GM21360 (cell line): ENCODE results near the gene GLYATL3.

Source experiments
- ATAC-seq: cut with Tn5 transposase; IDR thresholded peaks from one replicate; pipeline ENCODE4 v1.9.1; 2021; ENCODE audit warnings: mild to moderate bottlenecking, moderate library complexity; ENCODE audit not compliant: unreplicated experiment

Gene GLYATL3

DNA sequence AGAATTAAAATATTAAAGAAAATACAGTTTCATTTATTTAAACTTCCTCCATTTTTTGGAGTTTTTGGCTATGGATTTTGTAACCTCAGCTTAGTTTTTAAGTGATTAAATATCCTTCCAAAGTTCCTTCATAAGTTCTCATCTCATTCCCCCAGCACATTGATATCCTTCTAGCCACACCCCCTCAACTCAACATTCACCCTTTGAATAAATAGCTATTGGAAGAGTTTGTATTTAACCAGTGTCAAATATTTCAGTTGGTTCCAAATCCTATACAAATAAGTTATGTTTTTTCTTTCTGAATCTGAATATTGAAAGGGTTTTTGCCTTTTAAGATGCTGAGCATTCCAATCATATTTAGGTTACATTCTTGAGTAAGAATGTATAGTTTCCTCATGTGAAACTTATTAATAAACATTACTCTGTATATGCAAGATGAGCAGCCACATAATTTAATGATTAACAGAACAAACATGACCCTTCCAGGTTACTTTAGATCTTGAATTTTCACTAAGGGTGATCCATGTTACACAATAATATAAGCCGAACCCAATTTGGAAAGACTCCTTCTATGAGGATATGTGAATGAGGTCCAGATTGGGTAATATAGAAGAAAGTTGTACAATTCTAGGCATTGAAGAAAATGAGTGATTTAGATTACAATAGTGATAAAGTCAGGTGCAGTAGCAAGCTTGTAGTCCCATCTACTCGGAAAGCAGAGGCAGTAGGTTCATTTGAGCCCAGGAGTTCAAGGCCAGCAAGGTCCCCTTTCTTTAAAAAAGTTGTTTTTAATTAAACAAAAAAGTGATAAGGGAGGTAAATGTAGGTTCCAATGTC is 13.6 kb downstream of the GLYATL3 start:
- ATAC-seq, result no peak

DNA sequence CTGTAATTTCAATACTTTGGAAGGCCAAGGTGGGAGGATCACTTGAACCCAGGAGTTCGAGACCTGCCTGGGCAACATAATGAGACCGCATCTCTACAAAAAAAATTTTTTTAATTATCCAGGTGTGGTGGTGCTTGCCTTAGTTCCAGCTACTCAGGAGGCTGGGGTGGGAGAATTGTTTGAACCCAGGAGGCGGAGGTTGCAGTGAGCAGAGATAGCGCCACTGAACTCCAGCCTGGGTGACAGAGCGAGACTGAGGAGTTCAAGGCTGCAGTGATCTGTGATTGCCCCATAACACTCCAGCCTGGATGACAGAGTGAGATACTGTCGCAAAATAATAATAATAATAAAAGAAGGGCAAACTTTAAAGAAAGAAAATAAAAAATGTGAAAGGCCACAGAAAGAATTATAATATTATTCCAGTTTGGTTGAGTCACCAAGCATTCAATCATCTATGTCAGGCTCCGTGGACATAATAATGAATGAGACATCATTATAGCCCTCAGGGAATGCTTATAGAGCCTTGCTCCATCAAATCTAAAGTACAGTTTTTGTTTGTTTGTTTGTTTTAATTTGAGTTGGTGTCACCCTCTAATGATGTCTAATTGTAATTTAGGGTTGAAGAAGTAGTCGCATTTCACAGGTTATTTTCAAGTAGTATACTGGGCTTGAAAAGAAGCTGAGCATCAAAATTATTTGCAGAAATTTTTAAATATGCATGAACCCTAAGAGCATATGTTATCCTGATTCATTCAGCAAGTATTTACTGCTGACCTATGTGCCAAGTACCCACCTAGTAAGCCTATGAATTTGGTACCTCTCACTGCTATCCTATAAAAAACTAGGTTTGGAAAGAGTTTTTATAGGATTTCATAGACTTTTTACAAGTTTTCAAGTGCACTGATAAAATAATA is 15.1 kb downstream of the GLYATL3 start:
- ATAC-seq, result no peak

DNA sequence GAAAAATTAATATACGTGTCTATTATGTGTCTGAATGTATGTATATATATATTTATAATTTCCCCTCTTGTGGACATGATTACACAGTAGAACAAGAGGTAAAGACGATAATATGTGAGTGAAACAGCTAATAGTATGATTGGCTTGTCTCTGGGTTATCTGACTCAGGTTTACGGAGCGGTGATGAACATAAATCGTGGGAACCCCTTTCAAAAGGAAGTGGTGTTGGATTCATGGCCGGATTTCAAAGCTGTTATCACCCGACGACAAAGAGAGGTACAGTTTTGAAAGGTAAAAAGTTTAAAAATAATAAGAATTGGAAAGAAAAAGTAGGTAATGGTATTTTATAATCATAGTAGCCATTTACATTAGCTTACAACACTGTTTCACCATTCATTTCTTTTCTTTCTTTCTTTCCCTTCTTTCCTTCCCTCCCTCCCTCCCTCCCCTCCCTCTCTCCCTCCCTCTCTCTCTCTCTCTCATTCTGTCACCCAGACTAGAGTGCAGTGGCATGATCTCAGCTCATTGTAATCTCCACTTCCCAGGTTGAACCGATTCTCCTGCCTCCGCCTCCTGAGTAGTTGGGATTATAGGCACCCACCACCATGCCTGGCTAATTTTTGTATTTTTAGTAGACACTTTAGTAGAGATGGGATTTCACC is 15.9 kb downstream of the GLYATL3 start:
- no peak for ATAC-seq

DNA sequence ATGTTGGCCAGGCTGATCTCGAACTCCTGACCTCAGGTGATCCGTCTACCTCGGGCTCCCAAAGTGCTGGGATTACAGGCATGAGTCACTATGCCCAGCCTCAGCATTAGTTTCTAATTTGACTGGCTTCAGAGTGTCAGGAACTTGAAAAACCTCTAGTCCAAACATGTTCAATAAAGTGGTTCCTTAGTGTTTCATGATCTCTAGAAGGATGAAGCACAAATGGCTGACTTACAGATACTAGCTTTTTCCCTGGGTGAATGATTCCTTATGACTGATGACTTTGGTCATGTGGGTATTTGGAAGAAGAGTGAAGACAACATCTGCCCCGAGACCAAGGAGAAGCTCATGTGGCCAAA is 16.4 kb downstream of the GLYATL3 start:
- ATAC-seq, result no peak

DNA sequence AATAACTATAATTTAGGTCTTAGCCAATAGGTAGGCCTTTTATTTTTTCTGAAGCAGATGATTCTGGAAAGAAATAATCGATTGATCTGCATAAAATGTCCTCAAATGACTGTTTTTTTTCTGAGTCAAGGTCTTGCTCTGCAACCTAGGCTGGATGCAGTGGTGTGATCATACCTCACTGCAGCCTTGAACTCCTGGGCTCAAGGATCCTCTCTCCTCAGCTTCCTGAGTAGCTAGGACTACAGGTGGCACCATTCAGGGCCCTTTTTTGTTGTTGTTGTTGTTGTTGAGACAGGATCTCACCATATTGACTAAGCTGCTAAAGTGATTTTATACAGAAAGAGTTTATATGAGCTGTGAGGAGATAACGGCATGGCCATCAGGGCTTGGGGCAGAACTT is 18.2 kb downstream of the GLYATL3 start:
- no peak for ATAC-seq

DNA sequence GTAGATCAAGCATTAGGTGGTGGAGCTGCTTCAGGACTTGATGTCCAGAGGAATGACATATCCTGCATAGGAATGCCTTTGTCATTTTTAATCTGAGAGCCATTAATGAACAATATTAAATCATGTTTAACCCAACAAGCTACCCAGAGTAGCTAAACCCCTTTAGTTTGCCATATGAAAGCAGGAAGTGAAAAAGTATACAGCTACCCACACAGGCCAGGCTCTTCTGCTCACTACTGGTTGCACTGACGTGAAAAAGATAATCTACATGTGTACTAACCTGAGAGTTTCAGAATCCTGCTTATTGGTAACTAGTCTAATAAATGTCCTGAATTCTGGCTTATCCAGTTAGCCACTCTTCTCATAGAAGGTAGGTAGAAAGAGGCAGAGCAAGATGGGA is 19.9 kb downstream of the GLYATL3 start:
- ATAC-seq, result peak; percentile 94

DNA sequence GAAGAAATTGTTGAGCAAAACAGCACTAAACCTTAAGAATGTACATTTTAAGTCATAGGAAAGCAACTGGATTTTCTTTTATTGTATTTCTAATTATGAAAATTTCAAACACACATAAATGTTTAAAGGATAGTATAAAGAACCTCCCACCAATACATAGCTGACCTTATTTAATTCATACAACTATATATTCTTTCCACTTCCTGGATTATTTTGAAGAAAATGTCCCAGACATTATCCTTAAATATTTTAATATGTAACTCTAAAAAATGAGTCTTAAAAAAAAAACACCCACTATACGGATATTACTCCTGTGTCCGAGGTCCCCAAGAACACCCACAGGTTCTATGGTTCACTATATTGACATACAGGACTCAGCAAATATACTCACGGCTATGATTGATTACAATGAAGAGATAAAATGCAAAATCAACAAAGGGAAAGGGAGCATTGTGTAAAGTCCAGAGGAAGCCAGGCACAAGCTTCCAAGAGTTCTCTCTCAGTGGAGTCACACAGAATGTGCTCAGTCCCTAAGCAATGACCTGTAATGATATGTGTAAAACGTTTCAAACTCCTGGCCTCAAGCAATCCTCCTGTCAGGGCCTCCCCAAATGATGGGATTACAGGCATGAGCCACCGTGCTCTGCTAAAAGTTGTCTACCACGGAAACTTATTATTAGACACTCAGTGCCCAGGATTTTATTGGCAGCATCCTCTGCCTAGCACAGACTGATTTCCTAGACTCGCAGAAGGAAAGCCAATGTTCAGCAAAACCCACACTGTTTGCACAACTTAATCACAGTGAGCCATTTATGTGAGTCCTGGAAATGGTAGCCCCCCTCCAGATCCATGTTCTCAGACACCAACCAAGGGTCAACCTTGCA is 23.2 kb downstream of the GLYATL3 start:
- no peak for ATAC-seq

DNA sequence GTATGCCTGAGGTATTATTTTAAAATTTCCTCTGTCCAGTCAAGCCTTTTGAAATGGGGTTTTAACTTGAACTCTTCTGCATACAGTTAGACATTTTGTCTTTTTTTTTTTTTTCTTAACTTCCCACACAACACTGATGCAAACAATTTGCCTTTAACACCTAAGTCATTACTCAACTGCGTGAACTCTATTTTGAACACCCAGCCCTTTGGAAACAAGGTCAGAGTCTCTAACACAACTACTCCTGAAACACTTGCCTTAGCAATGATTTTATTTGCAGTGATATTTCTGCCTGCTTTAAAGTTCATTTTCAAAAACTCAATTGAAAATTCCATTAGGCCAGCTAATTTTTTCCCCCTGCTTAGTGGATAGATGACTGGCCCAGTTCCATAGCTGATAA is 24.2 kb downstream of the GLYATL3 start:
- ATAC-seq, result no peak

DNA sequence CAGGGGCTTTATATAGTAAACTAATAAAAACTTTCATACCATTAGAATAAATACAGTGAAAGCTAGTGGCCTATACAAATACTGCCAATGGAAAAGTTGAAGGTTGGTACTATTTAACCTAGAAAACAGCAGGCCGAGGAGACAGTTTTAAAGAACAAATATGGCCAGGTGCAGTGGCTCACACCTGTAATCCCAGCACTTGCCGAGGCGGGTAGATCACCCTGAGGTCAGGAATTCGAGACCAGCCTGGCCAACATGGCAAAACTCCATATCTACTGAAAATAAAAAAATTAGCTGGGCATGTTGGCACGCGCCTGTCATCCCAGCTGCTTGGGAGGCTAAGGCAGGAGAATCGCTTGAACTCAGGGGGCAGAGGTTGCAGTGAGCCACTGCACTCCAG is 24.8 kb downstream of the GLYATL3 start:
- ATAC-seq, result no peak

DNA sequence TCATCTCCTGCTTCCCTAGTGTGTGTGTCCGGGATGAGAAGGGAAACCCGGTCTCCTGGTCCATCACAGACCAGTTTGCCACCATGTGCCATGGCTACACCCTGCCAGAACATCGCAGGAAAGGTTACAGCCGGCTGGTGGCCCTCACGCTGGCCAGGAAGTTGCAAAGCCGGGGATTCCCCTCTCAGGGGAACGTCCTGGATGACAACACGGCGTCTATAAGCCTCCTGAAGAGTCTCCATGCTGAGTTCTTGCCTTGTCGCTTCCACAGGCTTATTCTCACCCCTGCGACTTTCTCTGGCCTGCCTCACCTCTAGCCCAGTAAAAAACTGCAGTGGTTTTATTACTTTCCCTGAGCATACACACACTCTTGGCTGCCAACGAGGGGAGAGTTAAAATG is 26.9 kb downstream of the GLYATL3 start:
- no peak for ATAC-seq

DNA sequence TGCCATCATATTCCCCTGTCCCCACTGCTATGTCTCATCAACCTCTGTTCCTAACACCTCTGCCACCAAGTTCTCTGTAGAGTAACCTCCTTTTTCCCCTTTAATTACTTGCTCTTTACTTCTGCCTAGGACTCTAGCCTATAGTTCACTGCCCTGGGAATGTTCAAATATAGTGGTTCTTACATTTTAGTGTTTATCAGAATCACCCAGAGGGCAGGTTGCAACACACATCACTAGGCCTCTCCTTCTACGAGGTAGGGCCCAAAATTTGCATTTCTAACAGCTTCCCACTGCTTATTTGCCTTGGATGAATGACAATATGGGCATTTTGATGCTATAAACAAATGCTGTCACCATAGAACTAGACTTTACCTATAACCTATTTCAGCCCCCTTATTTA is 27.6 kb downstream of the GLYATL3 start:
- ATAC-seq, result no peak

DNA sequence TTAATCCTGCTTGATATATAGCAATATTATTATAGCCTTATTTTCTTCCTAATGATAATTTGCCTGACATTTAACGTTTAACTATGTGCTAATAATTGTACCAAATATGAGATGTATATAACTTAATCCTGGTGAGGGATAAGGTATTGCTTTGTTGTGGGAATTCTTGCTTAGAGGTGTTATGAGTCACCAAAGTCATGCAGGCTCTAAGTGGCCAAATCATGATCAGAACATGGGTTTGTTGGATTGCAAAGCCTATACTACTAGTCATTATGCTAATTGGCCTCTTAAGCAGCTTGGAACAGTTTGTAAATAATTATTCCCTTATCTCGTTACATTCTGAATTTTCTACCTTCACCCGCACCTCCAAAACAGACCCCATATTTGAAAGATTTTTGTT is 28.8 kb downstream of the GLYATL3 start:
- no peak for ATAC-seq

DNA sequence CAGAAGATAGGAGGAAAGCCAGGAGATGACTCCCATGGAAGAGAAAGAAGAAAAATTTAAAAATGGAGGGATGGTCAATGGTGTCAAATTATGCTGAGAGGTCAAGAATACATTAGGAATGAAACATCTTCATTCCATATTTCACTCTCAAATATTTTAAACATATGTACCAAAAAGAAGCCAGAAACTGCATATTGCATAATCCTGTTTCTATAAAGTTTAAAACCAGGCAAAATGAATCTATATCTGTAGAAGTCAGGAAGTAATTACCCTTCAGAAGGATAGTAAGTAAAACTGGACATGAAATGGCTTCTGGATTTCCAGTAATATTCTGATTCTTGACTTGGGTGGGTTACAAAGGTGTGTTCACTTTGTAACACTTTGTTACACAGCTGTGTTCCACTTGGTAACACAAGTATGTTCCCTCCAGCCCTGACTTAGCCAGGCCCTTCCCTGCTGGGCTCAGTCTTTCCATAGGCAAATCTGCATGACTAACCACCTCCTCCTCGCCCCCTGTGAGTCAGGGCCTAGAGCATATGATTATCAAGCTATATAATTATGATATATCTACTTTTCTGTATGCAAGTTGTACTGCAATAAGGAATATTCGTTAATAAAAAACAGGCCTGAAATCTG is 30.5 kb downstream of the GLYATL3 start:
- ATAC-seq, result no peak

DNA sequence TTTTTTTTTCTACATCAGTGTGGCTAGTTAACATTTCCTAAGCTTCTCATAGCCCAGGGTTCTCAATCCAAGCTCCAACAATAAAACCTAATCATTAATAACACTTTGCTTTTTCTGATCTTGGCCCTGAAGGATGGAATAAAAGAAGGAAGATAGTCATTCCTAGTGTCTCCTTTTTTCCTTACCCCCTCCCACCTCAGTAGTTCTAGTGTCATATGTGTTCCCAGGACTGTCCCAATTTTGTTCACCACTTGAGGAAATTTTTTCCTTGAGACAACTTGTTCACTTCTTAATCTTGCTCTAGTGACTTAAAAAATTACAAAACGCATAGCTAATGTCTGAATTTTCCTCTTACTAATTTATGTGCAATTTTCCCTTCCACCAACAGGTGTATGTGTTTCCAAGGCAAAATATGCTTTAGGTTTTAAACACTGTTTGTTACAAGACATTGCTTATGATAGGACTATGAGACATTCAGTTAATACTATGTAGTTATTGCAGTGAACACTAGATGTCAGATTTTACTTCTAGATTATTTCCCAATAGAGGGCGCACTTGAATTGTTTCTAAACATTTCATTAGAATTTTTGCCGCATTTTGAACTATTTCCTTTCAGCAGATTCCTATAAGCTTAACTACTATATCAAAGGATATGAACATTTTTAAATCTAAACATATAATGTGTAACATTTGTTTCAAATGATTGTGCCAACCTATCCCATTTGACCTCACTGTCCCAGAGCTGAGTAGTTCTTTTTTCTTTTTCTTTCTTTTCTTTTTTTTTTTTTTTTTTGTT is 32.2 kb downstream of the GLYATL3 start:
- peak; percentile 99 for ATAC-seq

DNA sequence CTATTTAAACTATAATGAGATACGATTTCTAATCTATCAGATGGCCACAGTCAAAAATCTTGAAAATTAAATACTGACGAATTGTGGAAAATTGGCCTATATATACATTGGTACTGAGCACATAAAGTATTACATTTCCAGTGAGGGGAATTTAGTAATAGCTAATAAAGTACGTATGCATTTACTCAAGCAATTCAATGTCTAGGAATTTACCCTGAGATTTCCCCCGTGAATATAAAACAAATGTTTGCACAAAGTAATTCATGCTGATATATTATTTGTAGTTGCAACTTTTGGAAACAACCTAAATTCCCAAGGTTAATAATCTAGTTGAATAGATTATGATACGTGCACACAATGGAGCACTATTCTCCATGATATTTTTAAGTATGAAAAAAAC is 36.1 kb downstream of the GLYATL3 start:
- no peak for ATAC-seq

DNA sequence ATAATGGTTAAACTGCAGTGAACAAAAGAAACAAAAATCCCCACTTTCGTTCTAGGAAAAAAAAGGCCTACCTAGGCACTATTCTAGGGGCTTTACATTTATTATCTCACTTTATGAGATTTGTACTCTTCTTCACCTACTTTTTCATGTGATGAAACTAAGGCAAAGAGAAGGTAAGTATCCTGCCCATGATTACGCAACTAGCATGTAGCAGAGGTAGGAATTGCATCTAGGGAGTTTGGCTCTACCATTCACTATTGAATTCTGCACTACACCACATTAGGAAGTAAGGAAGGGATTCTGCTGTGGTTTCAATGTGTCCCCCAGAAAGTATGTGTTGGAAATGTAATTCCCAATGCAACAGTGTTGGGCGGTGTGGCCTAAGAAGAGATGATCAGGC is 39.4 kb downstream of the GLYATL3 start:
- ATAC-seq, result no peak

DNA sequence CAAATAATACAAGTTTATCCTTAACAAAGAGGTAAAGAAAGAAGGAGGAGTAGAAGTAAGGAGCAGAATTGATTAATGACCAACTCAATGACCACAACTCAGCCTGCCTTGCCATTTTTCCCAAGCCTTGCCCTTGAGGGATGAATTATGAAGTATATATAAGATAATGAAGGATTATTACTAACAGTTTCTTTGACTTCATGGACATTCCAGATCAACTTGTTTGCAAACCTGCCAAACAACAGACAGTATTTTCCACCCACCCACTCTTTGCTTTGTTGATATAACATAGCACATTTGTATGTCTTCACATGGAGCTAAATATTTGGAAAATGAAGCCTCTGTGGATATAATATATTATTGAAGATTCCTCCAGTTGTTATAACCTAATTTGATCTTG is 40.9 kb downstream of the GLYATL3 start:
- ATAC-seq, result no peak

DNA sequence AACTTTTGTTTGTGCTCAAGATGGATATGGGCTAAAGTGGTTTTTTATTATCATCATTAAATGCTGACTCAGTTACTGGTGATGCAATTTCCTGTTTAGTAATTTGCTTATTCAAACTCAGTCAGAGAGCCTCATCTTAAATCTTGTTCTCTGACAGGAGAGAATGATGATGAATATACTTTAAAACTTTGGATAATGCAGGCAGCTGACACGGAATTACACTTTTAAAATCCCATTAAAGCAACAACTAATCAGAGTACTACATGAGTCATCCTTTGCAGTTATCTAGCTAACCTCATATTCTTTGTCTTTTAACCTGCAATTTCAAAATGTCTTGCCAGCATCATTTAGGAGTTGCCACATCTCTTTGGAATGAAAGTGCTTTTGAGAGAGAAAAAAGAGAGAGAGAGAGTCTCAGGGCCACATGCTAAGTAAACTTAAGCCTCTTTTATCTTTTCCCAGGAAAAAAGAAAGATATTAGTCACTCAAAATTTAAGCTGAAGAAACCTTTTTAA is 41.5 kb downstream of the GLYATL3 start:
- no peak for ATAC-seq

DNA sequence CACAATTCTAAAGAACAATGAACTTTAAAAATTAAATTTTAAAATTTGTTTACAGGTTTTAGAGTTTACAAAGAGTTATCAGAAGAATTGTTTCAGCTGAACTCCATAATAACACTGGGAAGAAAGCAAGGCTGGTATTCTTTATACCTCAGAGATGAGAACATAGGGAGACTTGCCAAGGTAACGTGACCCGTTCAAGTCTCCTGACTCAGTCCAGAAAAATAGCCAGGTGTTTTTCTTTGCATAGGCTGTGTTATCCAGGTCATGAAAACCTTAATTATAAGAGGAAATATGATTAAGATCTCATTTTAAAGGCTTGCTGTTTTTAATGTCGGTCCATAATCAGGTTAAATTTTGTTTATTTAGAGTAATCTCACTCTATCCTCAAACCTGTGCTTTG is 42.2 kb downstream of the GLYATL3 start:
- ATAC-seq, result no peak
